Measurements from ENCODE around the gene SLC35F3. TPM values are rescaled to one million over a fixed set of nuclear protein-coding genes. Genes with fewer than 3 reads are reported as not detected.
A peak's percentile ranks its signal among the peaks of the same experiment; 100 is the strongest.

Gene SLC35F3
- total RNA-seq, 2 donors from 2014 or later: 0.13 TPM; not detected in 1

DNA sequence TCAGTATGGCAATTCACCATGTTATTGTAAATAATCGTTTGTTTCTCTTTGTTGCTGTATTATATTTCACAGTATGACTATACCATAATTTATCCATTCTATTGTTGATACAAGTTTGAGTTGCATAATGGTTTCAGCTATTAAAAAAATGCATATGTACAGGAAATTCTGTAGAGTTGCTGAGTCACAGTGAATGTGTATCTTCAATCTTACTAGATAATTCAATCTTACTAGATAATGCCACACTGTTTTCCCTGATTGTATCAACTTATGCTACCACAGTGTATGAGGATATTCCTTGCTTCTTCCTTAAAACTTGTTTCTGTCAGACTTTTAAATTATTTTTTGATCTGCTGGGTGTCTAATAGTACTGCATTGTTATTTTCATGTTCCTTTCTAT is 465.3 kb downstream of the SLC35F3 start:
- no peaks in the 10 kb centered on the region for H3K36me3 ChIP-seq
- no peaks in the 10 kb centered on the region for H3K9me3 ChIP-seq
- TF ChIP-seq, protein P1, sequence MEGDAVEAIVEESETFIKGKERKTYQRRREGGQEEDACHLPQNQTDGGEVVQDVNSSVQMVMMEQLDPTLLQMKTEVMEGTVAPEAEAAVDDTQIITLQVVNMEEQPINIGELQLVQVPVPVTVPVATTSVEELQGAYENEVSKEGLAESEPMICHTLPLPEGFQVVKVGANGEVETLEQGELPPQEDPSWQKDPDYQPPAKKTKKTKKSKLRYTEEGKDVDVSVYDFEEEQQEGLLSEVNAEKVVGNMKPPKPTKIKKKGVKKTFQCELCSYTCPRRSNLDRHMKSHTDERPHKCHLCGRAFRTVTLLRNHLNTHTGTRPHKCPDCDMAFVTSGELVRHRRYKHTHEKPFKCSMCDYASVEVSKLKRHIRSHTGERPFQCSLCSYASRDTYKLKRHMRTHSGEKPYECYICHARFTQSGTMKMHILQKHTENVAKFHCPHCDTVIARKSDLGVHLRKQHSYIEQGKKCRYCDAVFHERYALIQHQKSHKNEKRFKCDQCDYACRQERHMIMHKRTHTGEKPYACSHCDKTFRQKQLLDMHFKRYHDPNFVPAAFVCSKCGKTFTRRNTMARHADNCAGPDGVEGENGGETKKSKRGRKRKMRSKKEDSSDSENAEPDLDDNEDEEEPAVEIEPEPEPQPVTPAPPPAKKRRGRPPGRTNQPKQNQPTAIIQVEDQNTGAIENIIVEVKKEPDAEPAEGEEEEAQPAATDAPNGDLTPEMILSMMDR (IDR thresholded peaks at IDR 0.05): no peak
- H3K4me3 ChIP-seq: no peak overlapping the region
- no peak for DNase-seq
- H3K27ac ChIP-seq: no peak overlapping the region
- H3K4me1 ChIP-seq: peaks cover 7% of the 10 kb centered on the region
- intact Hi-C loops (cut with DNase I): no loop called here
- no peak overlapping the region for H3K9ac ChIP-seq (ENCODE audit: low read depth in 2 of 2, low read length in 2 of 2)
- H3K27me3 ChIP-seq: no peaks in the 10 kb centered on the region

- Histone ChIP-seq H3K9ac (ENCODE audit: low read depth in 2 of 2, low read length in 2 of 2) (no peak overlapping the region), H3K27ac (no peak overlapping the region), H3K27me3 (no peaks in the 10 kb centered on the region), H3K4me3 (no peak overlapping the region), H3K4me1 (peaks cover 7% of the 10 kb centered on the region), H3K36me3 (no peaks in the 10 kb centered on the region), H3K9me3 (no peaks in the 10 kb centered on the region)
- intact Hi-C loops (cut with DNase I): no loop called here
- DNase-seq: no peak
- TF ChIP-seq, protein P1 (IDR thresholded peaks at IDR 0.05): no peak
Observed at GRCh38 chr1:234371414-234371813, 466.9 kb downstream of the SLC35F3 start.

- Histone ChIP-seq H3K9me3 (no peaks in the 10 kb centered on the region), H3K36me3 (no peaks in the 10 kb centered on the region), H3K4me3 (peak overlapping the region; percentile 57), H3K4me1 (peaks cover 7% of the 10 kb centered on the region), H3K27ac (no peak overlapping the region), H3K27me3 (no peaks in the 10 kb centered on the region), H3K9ac (ENCODE audit: low read depth in 2 of 2, low read length in 2 of 2) (peak overlapping the region; percentile 90 to 98)
- no peak for DNase-seq
- TF ChIP-seq, protein P1 (IDR thresholded peaks at IDR 0.05): no peak
- intact Hi-C loops (cut with DNase I): no loop called here
Observed at GRCh38 chr1:234372011-234372757, 467.7 kb downstream of the SLC35F3 start.

GRCh38 chr1:234373064-234373958 is 468.8 kb downstream of the SLC35F3 start, which contains the start of gene COA6:
Gene COA6 (plus strand): TSS chr1:234373456. CDS start chr1:234373467, 11 bp downstream.
- peak within 1 kb of the TSS; percentile 57 for H3K4me3 ChIP-seq
- H3K36me3 ChIP-seq: no peaks in the 10 kb centered on the region
- H3K27ac ChIP-seq: peak within 1 kb of the TSS; percentile 87
- intact Hi-C loops (cut with DNase I): no loop called here
- no peaks in the 10 kb centered on the region for H3K9me3 ChIP-seq
- peak; percentile 93 for DNase-seq
- TF ChIP-seq, protein P1 (IDR thresholded peaks at IDR 0.05): no peak
- peaks cover 7% of the 10 kb centered on the region for H3K4me1 ChIP-seq
- H3K9ac ChIP-seq (ENCODE audit: low read depth in 2 of 2, low read length in 2 of 2): peak within 1 kb of the TSS; percentile 90 to 98
- H3K27me3 ChIP-seq: no peaks in the 10 kb centered on the region

GRCh38 chr1:234373959-234374254 is 469.4 kb downstream of the SLC35F3 start:
- Histone ChIP-seq H3K27ac (peak overlapping the region; percentile 87), H3K36me3 (peaks cover under 1% of the 10 kb centered on the region), H3K4me3 (peak overlapping the region; percentile 57), H3K9me3 (no peaks in the 10 kb centered on the region), H3K9ac (ENCODE audit: low read depth in 2 of 2, low read length in 2 of 2) (peak overlapping the region; percentile 90 to 98), H3K27me3 (no peaks in the 10 kb centered on the region), H3K4me1 (peaks cover 7% of the 10 kb centered on the region)
- DNase-seq: no peak
- intact Hi-C loops (cut with DNase I): no loop called here
- TF ChIP-seq, protein P1 (IDR thresholded peaks at IDR 0.05): no peak

Small RNA genes within 50 kb of the gene (microRNA-seq; reads per million reads assigned to microRNA genes)
- gene MIR4671: not detected

Data from colonic mucosa (tissue), 4 donors.